ENCODE data around the gene CRTAC1. TPM values are rescaled to one million over a fixed set of nuclear protein-coding genes. Genes with fewer than 3 reads are reported as not detected.

Gene CRTAC1
- total and polyA plus RNA-seq, 10 of the 15 experiments (the other 5 are each of a cell fraction or from before 2014, with no cell fraction given): 0.10 TPM; not detected in 9

DNA sequence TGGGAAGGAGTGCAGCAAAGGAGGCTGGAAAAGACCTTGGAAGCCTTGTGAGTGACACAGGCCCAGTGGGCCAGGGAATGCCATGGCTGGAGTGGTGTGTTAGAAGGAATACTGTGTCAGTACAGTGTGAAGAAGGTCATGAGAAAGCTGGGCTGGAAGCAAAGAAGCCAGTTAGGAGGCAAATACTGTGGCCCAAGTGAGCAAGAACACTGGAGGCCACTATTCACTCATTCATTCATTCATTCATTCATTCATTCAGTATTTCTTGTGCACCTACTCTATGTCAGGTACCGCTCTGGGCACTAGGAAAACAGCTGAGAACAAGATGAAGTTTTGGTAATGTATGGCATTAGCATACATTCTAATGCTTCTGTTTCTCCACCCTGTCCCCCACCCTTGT is 9.6 kb downstream of the CRTAC1 start:
- in situ Hi-C loops (cut with MboI): no loop called here
- no peak for FAIRE-seq
- ATAC-seq: no peak
- H3K4me1 ChIP-seq (ENCODE audit: control insufficient read depth, insufficient read depth, low read length): no peaks in the 10 kb centered on the region
- TF ChIP-seq ZNF24 (IDR thresholded peaks at IDR 0.05) (peak; percentile 70; the same call in 1 of the 2 replicates), JUNB (IDR thresholded peaks at IDR 0.05) (no peak)
- 5% methylated on average over 1 of the region's 1 CpG for WGBS (ENCODE audit: insufficient coverage, insufficient replicate concordance, low lambda C conversion rate, missing lambda C conversion rate)
- no peak for DNase-seq (ENCODE audit: low read depth, low spot score)
- no peaks in the 10 kb centered on the region for H4K20me1 ChIP-seq (ENCODE audit: control insufficient read depth, insufficient read depth)
- H3K27ac ChIP-seq (ENCODE audit: control insufficient read depth, insufficient read depth): no peak overlapping the region
- peaks cover 1 to 4% of the 10 kb centered on the region in 2 experiments; a peak in 2 of 4 replicates for H3K27me3 ChIP-seq (replicated peaks in 1 of 2; ENCODE audit: control insufficient read depth in 2 of 2, insufficient read depth in 2 of 2, low read length in 1 of 2)
- H3K9me3 ChIP-seq (replicated peaks; ENCODE audit: control insufficient read depth, insufficient read depth, low read length): no peaks in the 10 kb centered on the region
- BruUV-seq (replicated peaks): no TSS peak
- CTCF ChIA-PET: no interaction called here
- intact Hi-C loops (cut with micrococcal nuclease; ENCODE audit: unreplicated experiment): no loop called here
- POLR2A ChIA-PET: no interaction called here
- RAD21 ChIA-PET (ENCODE audit: unreplicated experiment): no interaction called here
- H3K9ac ChIP-seq (ENCODE audit: control insufficient read depth, insufficient read depth, low read length): no peak overlapping the region
- no peak overlapping the region for H2AFZ ChIP-seq (ENCODE audit: control insufficient read depth, low read depth, low read length)
- no peak overlapping the region for H3K4me2 ChIP-seq (ENCODE audit: control insufficient read depth, insufficient read depth)
- SMC1A ChIA-PET (ENCODE audit: uncharacterized antibody, unreplicated experiment): no interaction called here
- H3K79me2 ChIP-seq (ENCODE audit: control insufficient read depth, insufficient read depth, low read length): no peaks in the 10 kb centered on the region
- H3K4me3 ChIP-seq: no peak overlapping the region
- no peaks in the 10 kb centered on the region for H3K36me3 ChIP-seq (ENCODE audit: control insufficient read depth in 2 of 2, insufficient read depth in 2 of 2, low read length in 1 of 2)

GRCh38 chr10:98020254-98020653 is 10.2 kb downstream of the CRTAC1 start:
- no peaks in the 10 kb centered on the region for H4K20me1 ChIP-seq (ENCODE audit: control insufficient read depth, insufficient read depth)
- TF ChIP-seq EZH2 (IDR thresholded peaks at IDR 0.05; ENCODE audit: borderline replicate concordance, control insufficient read depth, low read depth, low read length) (no peak), CHD2 (IDR thresholded peaks at IDR 0.05; ENCODE audit: borderline replicate concordance, low read depth, low read length) (no peak), ETV6 (conservative IDR thresholded peaks at IDR 0.05 in 1 of 2, IDR thresholded peaks at IDR 0.05 in 1 of 2; ENCODE audit: borderline replicate concordance in 1 of 2, low read depth in 1 of 2) (no peak), NFYA (IDR thresholded peaks at IDR 0.05; ENCODE audit: borderline replicate concordance, low read depth, low read length) (no peak), HDAC2 (IDR thresholded peaks at IDR 0.05) (no peak), TCF7 (IDR thresholded peaks at IDR 0.05; ENCODE audit: borderline replicate concordance) (no peak), YY1 (IDR thresholded peaks at IDR 0.05; ENCODE audit: low read depth, low read length) (no peak), ZBED1 (IDR thresholded peaks at IDR 0.05; ENCODE audit: borderline replicate concordance) (no peak), POLR2AphosphoS5 (IDR thresholded peaks at IDR 0.05; ENCODE audit: low read length) (no peak), LARP7 (IDR thresholded peaks at IDR 0.05) (no peak), ATF7 (IDR thresholded peaks at IDR 0.05; ENCODE audit: low read depth) (no peak), MAX (IDR thresholded peaks at IDR 0.05; ENCODE audit: low read depth, low read length) (no peak), CBX5 (IDR thresholded peaks at IDR 0.05; ENCODE audit: low read depth) (no peak), ZNF274 (IDR thresholded peaks at IDR 0.05; ENCODE audit: insufficient read depth, insufficient read length) (no peak), USF1 (IDR thresholded peaks at IDR 0.05; ENCODE audit: borderline replicate concordance, extremely low read length, insufficient read depth, low read depth, low read length) (no peak), PAX8 (IDR thresholded peaks at IDR 0.05) (no peak)
- TF ChIP-seq, protein P1, sequence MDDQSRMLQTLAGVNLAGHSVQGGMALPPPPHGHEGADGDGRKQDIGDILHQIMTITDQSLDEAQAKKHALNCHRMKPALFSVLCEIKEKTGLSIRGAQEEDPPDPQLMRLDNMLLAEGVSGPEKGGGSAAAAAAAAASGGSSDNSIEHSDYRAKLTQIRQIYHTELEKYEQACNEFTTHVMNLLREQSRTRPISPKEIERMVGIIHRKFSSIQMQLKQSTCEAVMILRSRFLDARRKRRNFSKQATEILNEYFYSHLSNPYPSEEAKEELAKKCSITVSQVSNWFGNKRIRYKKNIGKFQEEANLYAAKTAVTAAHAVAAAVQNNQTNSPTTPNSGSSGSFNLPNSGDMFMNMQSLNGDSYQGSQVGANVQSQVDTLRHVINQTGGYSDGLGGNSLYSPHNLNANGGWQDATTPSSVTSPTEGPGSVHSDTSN (IDR thresholded peaks at IDR 0.05; ENCODE audit: insufficient replicate concordance, low read depth, low read length): no peak

More at GRCh38 chr10:98020254-98020653, 10.2 kb downstream of the CRTAC1 start:
- FAIRE-seq (no peak), DNase-seq (ENCODE audit: low read depth, low spot score) (no peak), ATAC-seq (no peak)
- Histone ChIP-seq H3K9ac (ENCODE audit: control insufficient read depth, insufficient read depth, low read length) (no peak overlapping the region), H3K27me3 (replicated peaks in 1 of 2; ENCODE audit: control insufficient read depth in 2 of 2, insufficient read depth in 2 of 2, low read length in 1 of 2) (peaks cover 1 to 3% of the 10 kb centered on the region in 2 experiments; a peak in 2 of 4 replicates), H3K79me2 (ENCODE audit: control insufficient read depth, insufficient read depth, low read length) (no peaks in the 10 kb centered on the region), H3K4me1 (ENCODE audit: control insufficient read depth, insufficient read depth, low read length) (no peaks in the 10 kb centered on the region), H3K9me3 (replicated peaks; ENCODE audit: control insufficient read depth, insufficient read depth, low read length) (no peaks in the 10 kb centered on the region), H3K4me2 (ENCODE audit: control insufficient read depth, insufficient read depth) (no peak overlapping the region), H3K36me3 (ENCODE audit: control insufficient read depth in 2 of 2, insufficient read depth in 2 of 2, low read length in 1 of 2) (no peaks in the 10 kb centered on the region), H2AFZ (ENCODE audit: control insufficient read depth, low read depth, low read length) (no peak overlapping the region), H3K4me3 (no peak overlapping the region), H3K27ac (ENCODE audit: control insufficient read depth, insufficient read depth) (no peak overlapping the region)
- ChIA-PET SMC1A (ENCODE audit: uncharacterized antibody, unreplicated experiment) (no interaction called here), POLR2A (no interaction called here), RAD21 (ENCODE audit: unreplicated experiment) (no interaction called here), CTCF (no interaction called here)
- no TSS peak for BruUV-seq (replicated peaks)
- in situ Hi-C loops (cut with MboI): no loop called here
- intact Hi-C loops (cut with micrococcal nuclease; ENCODE audit: unreplicated experiment): no loop called here
- WGBS (ENCODE audit: insufficient coverage, insufficient replicate concordance, low lambda C conversion rate, missing lambda C conversion rate): 12% methylated on average over 3 of the region's 3 CpGs

All from GM12878 (cell line).